Measurements from ENCODE around the gene AP1S2. TPM values are rescaled to one million over a fixed set of nuclear protein-coding genes. Genes with fewer than 3 reads are reported as not detected.

Gene AP1S2
- total and polyA plus RNA-seq, 2 of the 8 experiments (the other 6 are each of a cell fraction or from before 2014, with no cell fraction given) = 88.2 to 237 TPM

GRCh38 chrX:15873566-15873965, 19.0 kb upstream of the AP1S2 start:
- H4K5ac ChIP-seq (ENCODE audit: insufficient read length, low read depth, low read length) = no peak overlapping the region
- ChIA-PET CTCF (ENCODE audit: partially characterized antibody) (interaction anchor here (0.6 kb wide), 1 partner anchor 92 kb away, joined by 3 read pairs; no protein-coding TSS in a partner anchor), POLR2A (ENCODE audit: partially characterized antibody) (interaction anchor here (1.2 kb wide), 1 partner anchor 41 kb away, joined by 3 read pairs; no protein-coding TSS in a partner anchor)
- H3K79me1 ChIP-seq (ENCODE audit: low read depth, low read length) = no peaks in the 10 kb centered on the region
- H4K8ac ChIP-seq (ENCODE audit: extremely low read depth, insufficient read depth, low read length) = no peak overlapping the region
- no peak overlapping the region for H3K4me3 ChIP-seq (ENCODE audit: extremely low read depth in 1 of 4, insufficient read depth in 2 of 4, low read depth in 3 of 4, low read length in 4 of 4)
- H3K18ac ChIP-seq (ENCODE audit: extremely low read depth, low read length) = no peak overlapping the region; the same call in 1 of the 2 replicates
- H3K36me3 ChIP-seq (ENCODE audit: control insufficient read depth in 2 of 4, insufficient read depth in 4 of 4, low read length in 3 of 4) = no peaks in the 10 kb centered on the region
- no peak overlapping the region for H3K4me2 ChIP-seq (ENCODE audit: insufficient read depth in 1 of 2, low read depth in 2 of 2, low read length in 2 of 2)
- H2AFZ ChIP-seq (ENCODE audit: low read length) = no peak overlapping the region
- no peak for DNase-seq (ENCODE audit: low read depth in 1 of 2, low spot score in 2 of 2)
- H3K4me1 ChIP-seq (replicated peaks in 1 of 4; ENCODE audit: control insufficient read depth in 3 of 4, insufficient read depth in 4 of 4, low read length in 3 of 4) = no peaks in the 10 kb centered on the region
- no peak overlapping the region for H3K9ac ChIP-seq (replicated peaks in 1 of 4; ENCODE audit: extremely low read depth in 1 of 4, low read depth in 3 of 4, low read length in 3 of 4)
- H3K14ac ChIP-seq (ENCODE audit: insufficient read length) = no peak overlapping the region
- no peak overlapping the region for H2BK15ac ChIP-seq (ENCODE audit: low read length)
- H3K27ac ChIP-seq (ENCODE audit: low read depth, low read length) = no peak overlapping the region
- H3K27me3 ChIP-seq (replicated peaks in 1 of 4; ENCODE audit: control insufficient read depth in 3 of 4, extremely low read depth in 1 of 4, insufficient read depth in 3 of 4, low read length in 3 of 4) = no peaks in the 10 kb centered on the region
- no peaks in the 10 kb centered on the region for H3K9me3 ChIP-seq (ENCODE audit: insufficient read depth in 2 of 2, low read depth in 1 of 2, low read length in 1 of 2)
- H2AK5ac ChIP-seq (ENCODE audit: low read depth, low read length) = no peak overlapping the region
- H3K56ac ChIP-seq (replicated peaks; ENCODE audit: insufficient read length, low read depth, low read length) = no peak overlapping the region
- H4K91ac ChIP-seq (replicated peaks; ENCODE audit: insufficient read length, low read length) = no peak overlapping the region
- no peak overlapping the region for H2BK120ac ChIP-seq (replicated peaks; ENCODE audit: low read depth, low read length)
- no peak for FAIRE-seq
- 90% methylated on average over 4 of the region's 4 CpGs; no CpG with 5 or more reads in 1 of the 2 experiments for WGBS, 2 experiments (ENCODE audit: extremely low coverage in 1 of 2, insufficient coverage in 1 of 2, insufficient read length in 1 of 2, insufficient replicate concordance in 2 of 2, low coverage in 1 of 2, low lambda C conversion rate in 2 of 2, missing lambda C conversion rate in 1 of 2)
- H2BK5ac ChIP-seq (ENCODE audit: low read depth, low read length) = no peak overlapping the region
- no peak overlapping the region for H2BK12ac ChIP-seq (ENCODE audit: low read depth, low read length)
- no peak overlapping the region for H3K4ac ChIP-seq (replicated peaks; ENCODE audit: insufficient read length, low read depth, low read length)
- H3K79me2 ChIP-seq (ENCODE audit: control insufficient read depth in 1 of 2, insufficient read depth in 2 of 2, low read length in 2 of 2) = no peaks in the 10 kb centered on the region
- H4K20me1 ChIP-seq (replicated peaks in 1 of 2; ENCODE audit: control insufficient read depth in 1 of 2, insufficient read depth in 2 of 2, low read length in 2 of 2) = no peaks in the 10 kb centered on the region
- no peak overlapping the region for H3K23ac ChIP-seq (ENCODE audit: insufficient read length)
- no peak overlapping the region for H2BK20ac ChIP-seq (ENCODE audit: low read length)
- H3K23me2 ChIP-seq (ENCODE audit: low read depth, low read length) = no peaks in the 10 kb centered on the region
- TF ChIP-seq CBX8 (IDR thresholded peaks at IDR 0.05; ENCODE audit: borderline replicate concordance, low read depth, low read length) = no peak
- TF ChIP-seq CTBP2 (IDR thresholded peaks at IDR 0.05; ENCODE audit: borderline replicate concordance, insufficient read depth, insufficient read length, low read length) = no peak
- no peak for TF ChIP-seq HDAC2 (IDR thresholded peaks at IDR 0.05; ENCODE audit: borderline replicate concordance in 1 of 2, low read depth in 2 of 2, low read length in 2 of 2)
- no peak for TF ChIP-seq TBP (IDR thresholded peaks at IDR 0.05; ENCODE audit: low read depth, low read length)
- no peak for TF ChIP-seq USF2 (IDR thresholded peaks at IDR 0.05; ENCODE audit: low read length)
- no peak for TF ChIP-seq SP1 (IDR thresholded peaks at IDR 0.05; ENCODE audit: low read depth, low read length)
- TF ChIP-seq SIRT6 (IDR thresholded peaks at IDR 0.05; ENCODE audit: low read length) = no peak
- TF ChIP-seq RBBP5 (IDR thresholded peaks at IDR 0.05; ENCODE audit: borderline replicate concordance, low read depth, low read length) = no peak
- TF ChIP-seq SP4 (IDR thresholded peaks at IDR 0.05; ENCODE audit: low read length) = no peak
- no peak for TF ChIP-seq NANOG (IDR thresholded peaks at IDR 0.05; ENCODE audit: insufficient read depth, low read depth, low read length, poor library complexity, severe bottlenecking)
- no peak for TF ChIP-seq PHF8 (conservative IDR thresholded peaks at IDR 0.05; ENCODE audit: low read depth, low read length)
- TF ChIP-seq CBX5 (IDR thresholded peaks at IDR 0.05; ENCODE audit: low read depth, low read length) = no peak
